Liver (tissue), 9 donors: ENCODE measurements around the gene MTMR6. TPM values are rescaled to one million over a fixed set of nuclear protein-coding genes. Genes with fewer than 3 reads are reported as not detected.

Source experiments
- DNase-seq: peaks from one replicate; pipeline ENCODE4 v3.0.0-alpha.2; 2017; ENCODE audit warnings: low spot score
- H3K27ac ChIP-seq, 2 donors: one replicate each; pipeline ENCODE4 v1.7.0; 2013; ENCODE audit warnings: inconsistent platforms in 2 of 2, low read length in 2 of 2, control low read depth in 1 of 2, low read depth in 1 of 2, mild to moderate bottlenecking in 1 of 2
- H3K27me3 ChIP-seq, 4 donors: one replicate each; pipeline versions ENCODE4 v1.6.1 to v1.7.0; 2013; ENCODE audit warnings: low read length in 3 of 4, inconsistent platforms in 1 of 4, mild to moderate bottlenecking in 1 of 4, moderate library complexity in 1 of 4; ENCODE audit not compliant: control insufficient read depth in 4 of 4, insufficient read depth in 4 of 4
- H3K36me3 ChIP-seq, 4 donors: one replicate each; pipeline versions ENCODE4 v1.6.1 to v1.7.0; 2013; ENCODE audit warnings: low read length in 3 of 4, mild to moderate bottlenecking in 3 of 4, low read depth in 1 of 4, moderate library complexity in 1 of 4; ENCODE audit not compliant: control insufficient read depth in 4 of 4, insufficient read depth in 3 of 4
- H3K4me1 ChIP-seq, 4 donors: one replicate each; pipeline versions ENCODE4 v1.6.1 to v1.7.0; 2013; ENCODE audit warnings: low read length in 3 of 4, mild to moderate bottlenecking in 3 of 4, moderate library complexity in 1 of 4; ENCODE audit not compliant: control insufficient read depth in 4 of 4, insufficient read depth in 4 of 4
- H3K4me3 ChIP-seq, 3 donors: one replicate each; pipeline versions ENCODE4 v1.6.1 to v1.7.0; 2013; ENCODE audit warnings: low read length in 3 of 3, control low read depth in 1 of 3, low read depth in 1 of 3, mild to moderate bottlenecking in 1 of 3
- H3K9ac ChIP-seq, 2 donors: one replicate each; pipeline ENCODE4 v1.7.0; 2013; ENCODE audit warnings: low read length in 2 of 2, mild to moderate bottlenecking in 2 of 2, moderate library complexity in 2 of 2, control low read depth in 1 of 2, low read depth in 1 of 2
- H3K9me3 ChIP-seq, 4 donors: one replicate each; pipeline versions ENCODE4 v1.6.1 to v1.7.0; 2013; ENCODE audit warnings: low read length in 3 of 4; ENCODE audit not compliant: control insufficient read depth in 4 of 4
- EGR1 ChIP-seq, 2 donors: IDR thresholded peaks; 2 replicates each; pipeline ENCODE4 v1.6.1; 2016 to 2018; ENCODE audit warnings: antibody characterized with exemption in 2 of 2, low read depth in 2 of 2
- GABPA ChIP-seq, 2 donors: IDR thresholded peaks in 1 of 2; conservative IDR thresholded peaks in 1 of 2; 2 replicates each; pipeline ENCODE4 v1.6.1; 2016; ENCODE audit warnings: antibody characterized with exemption in 2 of 2, mild to moderate bottlenecking in 1 of 2, moderate library complexity in 1 of 2
- NR2F2 ChIP-seq: IDR thresholded peaks from 2 replicates; pipeline ENCODE4 v1.6.1; 2016; ENCODE audit warnings: antibody characterized with exemption
- RAD21 ChIP-seq, 2 donors: IDR thresholded peaks; 2 replicates each; pipeline ENCODE4 v1.6.1; 2016; ENCODE audit warnings: antibody characterized with exemption in 2 of 2, mild to moderate bottlenecking in 2 of 2
- REST ChIP-seq: IDR thresholded peaks from 2 replicates; pipeline ENCODE4 v1.6.1; 2016; ENCODE audit warnings: antibody characterized with exemption, mild to moderate bottlenecking
- SP1 ChIP-seq: IDR thresholded peaks from 2 replicates; pipeline ENCODE4 v1.6.1; 2018; ENCODE audit warnings: antibody characterized with exemption, mild to moderate bottlenecking
- YY1 ChIP-seq: IDR thresholded peaks from 2 replicates; pipeline ENCODE4 v1.6.1; 2016; ENCODE audit warnings: antibody characterized with exemption, mild to moderate bottlenecking
- WGBS: extraction: QIAGEN DNeasy Blood & Tissue Kit; methylation state at CpG from one replicate; pipeline ENCODE4 v1.1.7; 2013; 5-methylcytosine and 5-hydroxymethylcytosine counted together
- polyA plus RNA-seq, 2 donors: library from polyadenylated mRNA; stranded (reverse) in 1 of 2; unstranded in 1 of 2; fragments of 200-250 nt in 1 of 2; fragments of >200 nt in 1 of 2; fragmentation: Nextera tagmentation in 1 of 2; extraction: Ambion mirVana in 1 of 2; gene quantifications; one replicate each; pipeline versions ENCODE4 v1.2.1 to v1.2.3, GENCODE V29; 2013 to 2015
- total RNA-seq, 2 donors: library from RNA; depleted of rRNA; stranded (reverse); fragments of >200 nt; gene quantifications; one replicate each; pipeline ENCODE4 v1.2.3, GENCODE V29; 2014
- TF ChIP-seq, protein P1 (sequence below): IDR thresholded peaks from 2 replicates; pipeline ENCODE4 v1.6.1; 2016; ENCODE audit warnings: antibody characterized with exemption
- TF ChIP-seq, protein P2 (sequence below): fragments of 150-350 bp; IDR thresholded peaks from 2 replicates; pipeline ENCODE4 v1.5.1; 2017; ENCODE audit warnings: improper control_type of control experiment, low read depth, low read length; ENCODE audit not compliant: missing input control
- TF ChIP-seq, protein P3 (sequence below): IDR thresholded peaks from 2 replicates; pipeline ENCODE4 v1.6.1; 2016; ENCODE audit warnings: antibody characterized with exemption
- donor health status: healthy.
- donor health status: healthy.
- donor health status: healthy.
- donor health status: healthy.
- donor health status: healthy.

MTMR6 gene
- total and polyA plus RNA-seq, 4 donors: 5.3 to 12.6 (median 7.6) TPM

GRCh38 chr13:25210842-25211569 lies 76.3 kb downstream of the MTMR6 start (continued):
- TF ChIP-seq REST (no peak), NR2F2 (no peak), EGR1 (IDR thresholded peaks at IDR 0.05; ENCODE audit: low read depth in 2 of 2) (no peak), SP1 (no peak), YY1 (no peak), GABPA (IDR thresholded peaks at IDR 0.05 in 1 of 2, conservative IDR thresholded peaks at IDR 0.05 in 1 of 2) (no peak)
- TF ChIP-seq, protein P1, sequence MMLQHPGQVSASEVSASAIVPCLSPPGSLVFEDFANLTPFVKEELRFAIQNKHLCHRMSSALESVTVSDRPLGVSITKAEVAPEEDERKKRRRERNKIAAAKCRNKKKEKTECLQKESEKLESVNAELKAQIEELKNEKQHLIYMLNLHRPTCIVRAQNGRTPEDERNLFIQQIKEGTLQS: no peak

- H3K9me3 ChIP-seq: no peaks in the 10 kb centered on the region
- no peaks in the 10 kb centered on the region for H3K36me3 ChIP-seq
- H3K9ac ChIP-seq: no peak overlapping the region
- no peaks in the 10 kb centered on the region for H3K4me1 ChIP-seq
- DNase-seq: no peak
- 82% methylated on average over 8 of the region's 8 CpGs for WGBS
- H3K27ac ChIP-seq: no peak overlapping the region
- no peaks in the 10 kb centered on the region for H3K27me3 ChIP-seq
- H3K4me3 ChIP-seq: no peak overlapping the region
- TF ChIP-seq EGR1 (IDR thresholded peaks at IDR 0.05; ENCODE audit: low read depth in 2 of 2) (no peak), SP1 (no peak), RAD21 (IDR thresholded peaks at IDR 0.05) (no peak), REST (no peak)
- TF ChIP-seq, protein P2, sequence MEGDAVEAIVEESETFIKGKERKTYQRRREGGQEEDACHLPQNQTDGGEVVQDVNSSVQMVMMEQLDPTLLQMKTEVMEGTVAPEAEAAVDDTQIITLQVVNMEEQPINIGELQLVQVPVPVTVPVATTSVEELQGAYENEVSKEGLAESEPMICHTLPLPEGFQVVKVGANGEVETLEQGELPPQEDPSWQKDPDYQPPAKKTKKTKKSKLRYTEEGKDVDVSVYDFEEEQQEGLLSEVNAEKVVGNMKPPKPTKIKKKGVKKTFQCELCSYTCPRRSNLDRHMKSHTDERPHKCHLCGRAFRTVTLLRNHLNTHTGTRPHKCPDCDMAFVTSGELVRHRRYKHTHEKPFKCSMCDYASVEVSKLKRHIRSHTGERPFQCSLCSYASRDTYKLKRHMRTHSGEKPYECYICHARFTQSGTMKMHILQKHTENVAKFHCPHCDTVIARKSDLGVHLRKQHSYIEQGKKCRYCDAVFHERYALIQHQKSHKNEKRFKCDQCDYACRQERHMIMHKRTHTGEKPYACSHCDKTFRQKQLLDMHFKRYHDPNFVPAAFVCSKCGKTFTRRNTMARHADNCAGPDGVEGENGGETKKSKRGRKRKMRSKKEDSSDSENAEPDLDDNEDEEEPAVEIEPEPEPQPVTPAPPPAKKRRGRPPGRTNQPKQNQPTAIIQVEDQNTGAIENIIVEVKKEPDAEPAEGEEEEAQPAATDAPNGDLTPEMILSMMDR: no peak
- TF ChIP-seq, protein P3, sequence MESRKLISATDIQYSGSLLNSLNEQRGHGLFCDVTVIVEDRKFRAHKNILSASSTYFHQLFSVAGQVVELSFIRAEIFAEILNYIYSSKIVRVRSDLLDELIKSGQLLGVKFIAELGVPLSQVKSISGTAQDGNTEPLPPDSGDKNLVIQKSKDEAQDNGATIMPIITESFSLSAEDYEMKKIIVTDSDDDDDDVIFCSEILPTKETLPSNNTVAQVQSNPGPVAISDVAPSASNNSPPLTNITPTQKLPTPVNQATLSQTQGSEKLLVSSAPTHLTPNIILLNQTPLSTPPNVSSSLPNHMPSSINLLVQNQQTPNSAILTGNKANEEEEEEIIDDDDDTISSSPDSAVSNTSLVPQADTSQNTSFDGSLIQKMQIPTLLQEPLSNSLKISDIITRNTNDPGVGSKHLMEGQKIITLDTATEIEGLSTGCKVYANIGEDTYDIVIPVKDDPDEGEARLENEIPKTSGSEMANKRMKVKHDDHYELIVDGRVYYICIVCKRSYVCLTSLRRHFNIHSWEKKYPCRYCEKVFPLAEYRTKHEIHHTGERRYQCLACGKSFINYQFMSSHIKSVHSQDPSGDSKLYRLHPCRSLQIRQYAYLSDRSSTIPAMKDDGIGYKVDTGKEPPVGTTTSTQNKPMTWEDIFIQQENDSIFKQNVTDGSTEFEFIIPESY: no peak
These were observed 79.9 kb downstream of the MTMR6 start for GRCh38 chr13:25207291-25207810.
